ENCODE measurements around the gene PPP1R14C. TPM values are rescaled to one million over a fixed set of nuclear protein-coding genes. Genes with fewer than 3 reads are reported as not detected.

PPP1R14C gene
- total RNA-seq, 4 donors from 2014 or later = 0.34 TPM; not detected in 3

GRCh38 chr6:150213301-150213700, 70.5 kb downstream of the PPP1R14C start:
- no peak for TF ChIP-seq CTCF (IDR thresholded peaks at IDR 0.05; ENCODE audit: low read depth)

- no peak for TF ChIP-seq CTCF (IDR thresholded peaks at IDR 0.05; ENCODE audit: low read depth)
These were observed 71.5 kb downstream of the PPP1R14C start for GRCh38 chr6:150214310-150214709.

GRCh38 chr6:150220634-150221551, 78.0 kb downstream of the PPP1R14C start:
- no peak for TF ChIP-seq CTCF (IDR thresholded peaks at IDR 0.05; ENCODE audit: low read depth)

- TF ChIP-seq CTCF (IDR thresholded peaks at IDR 0.05; ENCODE audit: low read depth) = no peak
These were observed 82.0 kb downstream of the PPP1R14C start for GRCh38 chr6:150224820-150225219.

GRCh38 chr6:150227281-150227680, 84.4 kb downstream of the PPP1R14C start:
- TF ChIP-seq CTCF (IDR thresholded peaks at IDR 0.05; ENCODE audit: low read depth) = no peak

GRCh38 chr6:150228072-150228733, 85.4 kb downstream of the PPP1R14C start:
- TF ChIP-seq CTCF (IDR thresholded peaks at IDR 0.05; ENCODE audit: low read depth) = no peak

- no peak for TF ChIP-seq CTCF (IDR thresholded peaks at IDR 0.05; ENCODE audit: low read depth)
These were observed 86.8 kb downstream of the PPP1R14C start for GRCh38 chr6:150229436-150230163.
